Body of pancreas (tissue), 4 donors: ENCODE results near the gene ABHD6. TPM values are rescaled to one million over a fixed set of nuclear protein-coding genes. Genes with fewer than 3 reads are reported as not detected.

Source experiments
- ATAC-seq: fragments of 150-250 bp; one replicate; pipeline ENCODE4 v1.9.1; 2016
- DNase-seq, 4 donors: peaks; one replicate each; pipeline ENCODE4 v3.0.0-alpha.2; 2019
- H3K27ac ChIP-seq, 4 donors: fragments of 200-600 bp; sonication (generic); 1 replicate in 3 of 4; 2 replicates in 1 of 4; pipeline versions ENCODE4 v1.5.1 to v1.6.1; 2016 to 2019; ENCODE audit warnings: mild to moderate bottlenecking in 1 of 4, mixed read lengths in 1 of 4, moderate library complexity in 1 of 4
- H3K27me3 ChIP-seq, 2 donors: fragments of 200-600 bp; sonication (generic); one replicate each; pipeline ENCODE4 v1.6.0; 2016; ENCODE audit warnings: mild to moderate bottlenecking in 1 of 2
- H3K36me3 ChIP-seq, 2 donors: fragments of 200-600 bp; sonication (generic); replicated peaks in 1 of 2; 2 replicates each; pipeline ENCODE4 v1.5.1; 2016; ENCODE audit warnings: low read depth in 2 of 2; ENCODE audit not compliant: insufficient read depth in 1 of 2
- H3K4me1 ChIP-seq: fragments of 200-600 bp; sonication (generic); one replicate; pipeline ENCODE4 v1.6.0; 2016
- H3K4me3 ChIP-seq, 2 donors: fragments of 200-600 bp; sonication (generic); 1 replicate in 1 of 2; 2 replicates in 1 of 2; pipeline ENCODE4 v1.5.1; 2016 to 2019
- H3K9me3 ChIP-seq, 3 donors: fragments of 200-600 bp; sonication (generic); 1 replicate in 2 of 3; 2 replicates in 1 of 3; pipeline ENCODE4 v1.5.1; 2016
- POLR2A ChIP-seq, 3 donors: fragments of 450-650 bp; IDR thresholded peaks; one replicate each; pipeline ENCODE4 v1.6.1; 2016; ENCODE audit warnings: antibody characterized with exemption in 3 of 3, mild to moderate bottlenecking in 2 of 3
- WGBS, 2 donors: methylation state at CpG; one replicate each; pipeline ENCODE4 v1.1.5; 2017; 5-methylcytosine and 5-hydroxymethylcytosine counted together
- intact Hi-C: fragments of 100-400 bp; cut with DNase I; formaldehyde crosslinking; loops from one replicate; pipeline ENCODE4 v1.15.1; 2023
- total RNA-seq, 2 donors: library from RNA; depleted of rRNA; stranded (reverse); fragments of >200 nt; gene quantifications; one replicate each; pipeline ENCODE4 v1.1.0, GENCODE V29; 2016
- TF ChIP-seq, protein P1 (sequence below), 7 experiments: fragments of 450-650 bp in 4 of 7; fragments of 200-600 bp in 3 of 7; sonication (generic) in 3 of 7; IDR thresholded peaks; one replicate each; pipeline ENCODE4 v1.5.1; 2016 to 2019; ENCODE audit warnings: antibody characterized with exemption in 7 of 7

Gene ABHD6
- total RNA-seq, 2 donors from 2014 or later, result 5.3 to 6.2 TPM

GRCh38 chr3:58236527-58237237 is 910 bp upstream of the ABHD6 start:
- intact Hi-C loops, result no loop called here
- WGBS, 2 donors, result 21 to 22% methylated on average over 18 to 24 of the region's 24 CpGs
- peak in 1 of 4 donors; percentile 17 for DNase-seq

GRCh38 chr3:58237941-58238681 is 519 bp downstream of the ABHD6 start:
- TF ChIP-seq POLR2A (IDR thresholded peaks at IDR 0.05), result peak in 1 of 3 donors; percentile 2
- TF ChIP-seq, protein P1, sequence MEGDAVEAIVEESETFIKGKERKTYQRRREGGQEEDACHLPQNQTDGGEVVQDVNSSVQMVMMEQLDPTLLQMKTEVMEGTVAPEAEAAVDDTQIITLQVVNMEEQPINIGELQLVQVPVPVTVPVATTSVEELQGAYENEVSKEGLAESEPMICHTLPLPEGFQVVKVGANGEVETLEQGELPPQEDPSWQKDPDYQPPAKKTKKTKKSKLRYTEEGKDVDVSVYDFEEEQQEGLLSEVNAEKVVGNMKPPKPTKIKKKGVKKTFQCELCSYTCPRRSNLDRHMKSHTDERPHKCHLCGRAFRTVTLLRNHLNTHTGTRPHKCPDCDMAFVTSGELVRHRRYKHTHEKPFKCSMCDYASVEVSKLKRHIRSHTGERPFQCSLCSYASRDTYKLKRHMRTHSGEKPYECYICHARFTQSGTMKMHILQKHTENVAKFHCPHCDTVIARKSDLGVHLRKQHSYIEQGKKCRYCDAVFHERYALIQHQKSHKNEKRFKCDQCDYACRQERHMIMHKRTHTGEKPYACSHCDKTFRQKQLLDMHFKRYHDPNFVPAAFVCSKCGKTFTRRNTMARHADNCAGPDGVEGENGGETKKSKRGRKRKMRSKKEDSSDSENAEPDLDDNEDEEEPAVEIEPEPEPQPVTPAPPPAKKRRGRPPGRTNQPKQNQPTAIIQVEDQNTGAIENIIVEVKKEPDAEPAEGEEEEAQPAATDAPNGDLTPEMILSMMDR (IDR thresholded peaks at IDR 0.05), result no peak
- 0 to 1% methylated on average over 43 to 53 of the region's 53 CpGs for WGBS, 2 donors
- H3K4me1 ChIP-seq, result peaks cover 23% of the 10 kb centered on the region
- no peaks in the 10 kb centered on the region for H3K27me3 ChIP-seq
- no peaks in the 10 kb centered on the region for H3K9me3 ChIP-seq
- intact Hi-C loops, result no loop called here
- H3K4me3 ChIP-seq, result peak overlapping the region; percentile 13 to 90
- DNase-seq, result peak; percentile 42 to 64 (median 56)
- peak overlapping the region in 3 of 4 donors; percentile 48 to 80 (median 76) for H3K27ac ChIP-seq
- peak; percentile 60 for ATAC-seq
- no peaks in the 10 kb centered on the region for H3K36me3 ChIP-seq

More at GRCh38 chr3:58236527-58237237, 910 bp upstream of the ABHD6 start:
- TF ChIP-seq POLR2A (IDR thresholded peaks at IDR 0.05), result no peak
- TF ChIP-seq, protein P1 (IDR thresholded peaks at IDR 0.05), result no peak
- Histone ChIP-seq H3K4me3 (peak overlapping the region; percentile 13 to 90), H3K4me1 (peaks cover 23% of the 10 kb centered on the region), H3K9me3 (no peaks in the 10 kb centered on the region), H3K27ac (peak overlapping the region in 3 of 4 donors; percentile 48 to 80 (median 76)), H3K27me3 (no peaks in the 10 kb centered on the region), H3K36me3 (no peaks in the 10 kb centered on the region)
- ATAC-seq, result no peak

DNA sequence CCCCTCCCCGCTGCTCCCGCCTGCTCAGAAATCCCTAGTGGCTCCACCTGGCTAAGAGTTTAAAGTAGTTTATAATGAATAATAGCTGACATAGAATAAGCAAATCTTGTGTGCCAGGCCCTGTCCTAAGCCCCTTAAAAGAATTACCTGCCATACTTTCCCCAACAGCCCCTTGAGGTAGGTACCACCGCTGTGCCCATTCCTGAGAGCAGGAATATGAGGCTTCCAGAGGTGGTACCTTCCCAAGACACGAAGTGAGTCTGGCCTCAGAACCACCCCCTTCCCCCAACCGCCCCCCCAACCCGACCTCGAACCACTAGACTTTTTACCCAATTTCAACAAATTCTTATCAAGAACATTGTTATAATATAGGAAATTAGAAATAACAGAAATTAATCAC is 1.2 kb downstream of the ABHD6 start:
- ATAC-seq (no peak), DNase-seq (no peak)
- no peaks in the 10 kb centered on the region for H3K36me3 ChIP-seq
- intact Hi-C loops, result no loop called here
- no peaks in the 10 kb centered on the region for H3K9me3 ChIP-seq
- no peaks in the 10 kb centered on the region for H3K27me3 ChIP-seq
- peaks cover 23% of the 10 kb centered on the region for H3K4me1 ChIP-seq
- no peak overlapping the region for H3K4me3 ChIP-seq
- 71 to 77% methylated on average over 7 of the region's 7 CpGs for WGBS, 2 donors
- no peak for TF ChIP-seq POLR2A (IDR thresholded peaks at IDR 0.05)
- TF ChIP-seq, protein P1 (IDR thresholded peaks at IDR 0.05), result no peak
- no peak overlapping the region for H3K27ac ChIP-seq

DNA sequence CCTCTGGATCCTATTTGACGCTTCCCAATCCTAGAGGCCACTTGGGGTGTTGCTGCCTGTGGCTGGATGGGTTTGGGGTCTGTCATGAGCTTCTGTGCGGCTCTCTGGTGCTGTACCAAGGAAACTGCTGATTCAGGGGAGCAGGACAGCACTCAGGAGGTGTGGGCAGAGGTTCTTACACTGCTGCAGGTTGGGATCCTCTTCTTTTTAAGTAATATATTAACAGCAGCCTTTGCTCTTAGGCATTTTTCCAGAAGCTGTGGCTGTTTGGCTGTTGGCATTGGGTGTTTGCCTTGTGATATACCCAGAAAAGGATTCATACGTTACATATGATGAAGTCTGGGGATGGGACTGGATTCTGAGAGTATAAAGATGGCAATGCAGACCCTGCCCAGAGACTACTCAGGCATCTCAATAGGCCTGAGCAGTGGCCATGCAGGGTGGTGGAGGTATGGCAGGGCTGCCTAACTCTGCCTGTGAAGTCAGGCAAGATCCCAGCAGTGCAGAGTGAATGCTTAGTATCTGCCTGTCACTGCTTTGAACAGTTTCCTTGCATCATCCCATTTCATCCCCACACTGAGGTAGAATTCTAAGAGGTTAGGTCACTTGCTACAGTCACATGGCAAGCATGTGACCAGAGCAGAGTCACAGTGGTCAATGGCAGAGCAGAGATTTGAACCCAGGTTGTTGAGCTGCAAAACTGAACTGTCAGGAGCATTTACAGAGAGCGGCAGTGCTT is 3.9 kb downstream of the ABHD6 start:
- H3K4me1 ChIP-seq, result peaks cover 17% of the 10 kb centered on the region
- intact Hi-C loops, result no loop called here

More for the DNA sequence above, 3.9 kb downstream of the ABHD6 start:
- no peak for ATAC-seq
- no peaks in the 10 kb centered on the region for H3K36me3 ChIP-seq
- WGBS, 2 donors, result 86 to 93% methylated on average over 3 to 4 of the region's 4 CpGs
- no peaks in the 10 kb centered on the region for H3K27me3 ChIP-seq
- no peak overlapping the region for H3K27ac ChIP-seq
- H3K9me3 ChIP-seq, result no peaks in the 10 kb centered on the region
- H3K4me3 ChIP-seq, result no peak overlapping the region
- TF ChIP-seq, protein P1 (IDR thresholded peaks at IDR 0.05), result no peak
- TF ChIP-seq POLR2A (IDR thresholded peaks at IDR 0.05), result no peak
- DNase-seq, result no peak
